Testis (tissue), 3 donors: ENCODE results near the gene TMEM225B. TPM values are rescaled to one million over a fixed set of nuclear protein-coding genes. Genes with fewer than 3 reads are reported as not detected.

Experiments
- DNase-seq: peaks from one replicate; pipeline ENCODE4 v3.0.0-alpha.2; 2019
- H3K27ac ChIP-seq, 2 donors: fragments of 200-600 bp; sonication (generic); one replicate each; pipeline ENCODE4 v1.5.1; 2019
- H3K27me3 ChIP-seq: fragments of 200-600 bp; sonication (generic); one replicate; pipeline ENCODE4 v1.5.1; 2019
- H3K36me3 ChIP-seq: fragments of 200-600 bp; sonication (generic); one replicate; pipeline ENCODE4 v1.5.1; 2017; ENCODE audit warnings: low read depth; ENCODE audit errors: missing control alignments
- H3K4me1 ChIP-seq: fragments of 200-600 bp; sonication (generic); one replicate; pipeline ENCODE4 v1.5.1; 2019
- H3K4me3 ChIP-seq, 2 donors: fragments of 200-600 bp; sonication (generic); one replicate each; pipeline ENCODE4 v1.5.1; 2017 to 2019
- H3K9me3 ChIP-seq: fragments of 200-600 bp; sonication (generic); one replicate; pipeline ENCODE4 v1.5.1; 2017
- CTCF ChIP-seq, 3 experiments: fragments of 450-650 bp in 2 of 3; fragments of 200-600 bp in 1 of 3; sonication (generic) in 1 of 3; IDR thresholded peaks; one replicate each; pipeline ENCODE4 v1.5.1; 2016 to 2019; ENCODE audit warnings: antibody characterized with exemption in 3 of 3, mild to moderate bottlenecking in 2 of 3, moderate library complexity in 1 of 3
- POLR2A ChIP-seq: fragments of 450-650 bp; IDR thresholded peaks from one replicate; pipeline ENCODE4 v1.6.1; 2017; ENCODE audit warnings: antibody characterized with exemption, mild to moderate bottlenecking, moderate library complexity
- WGBS, 2 donors: methylation state at CpG; one replicate each; pipeline ENCODE4 v1.1.5; 2018; 5-methylcytosine and 5-hydroxymethylcytosine counted together
- intact Hi-C: fragments of 100-400 bp; cut with DNase I; formaldehyde crosslinking; loops from one replicate; pipeline ENCODE4 v1.15.1; 2023; ENCODE audit warnings: low total_unique reads
- polyA plus RNA-seq: library from polyadenylated mRNA; stranded (reverse); fragments of 350-450 nt; fragmentation: Illumina TruSeq; extraction: RNeasy Lipid Tissue Mini Kit (QIAGEN cat#74804); gene quantifications from one replicate; pipeline ENCODE4 v1.2.3, GENCODE V29; 2014; ENCODE audit warnings: low read depth, low replicate concordance; ENCODE audit not compliant: insufficient read depth
- total RNA-seq, 2 donors: library from RNA; depleted of rRNA; stranded (reverse); fragments of >200 nt; gene quantifications; one replicate each; pipeline ENCODE4 v1.2.3, GENCODE V29; 2016

TMEM225B gene
- total and polyA plus RNA-seq, 3 donors from 2014 or later: 57.0 to 406 (median 62.1) TPM

GRCh38 chr7:99625321-99625720 lies 27.3 kb downstream of the TMEM225B start:
- H3K36me3 ChIP-seq: no peaks in the 10 kb centered on the region
- intact Hi-C loops: no loop called here
- no peak for TF ChIP-seq CTCF (IDR thresholded peaks at IDR 0.05)
- TF ChIP-seq POLR2A: no peak
- H3K27ac ChIP-seq: no peak overlapping the region
- DNase-seq: no peak
- H3K9me3 ChIP-seq: no peaks in the 10 kb centered on the region
- H3K27me3 ChIP-seq: no peaks in the 10 kb centered on the region
- H3K4me3 ChIP-seq: no peak overlapping the region
- 77 to 81% methylated on average over 5 of the region's 5 CpGs for WGBS, 2 donors
- no peaks in the 10 kb centered on the region for H3K4me1 ChIP-seq

GRCh38 chr7:99625961-99626360 lies 27.9 kb downstream of the TMEM225B start:
- intact Hi-C loops: no loop called here
- Histone ChIP-seq H3K4me1 (no peaks in the 10 kb centered on the region), H3K36me3 (no peaks in the 10 kb centered on the region), H3K27me3 (no peaks in the 10 kb centered on the region), H3K9me3 (no peaks in the 10 kb centered on the region), H3K27ac (no peak overlapping the region), H3K4me3 (no peak overlapping the region)
- 91 to 92% methylated on average over 4 of the region's 4 CpGs for WGBS, 2 donors
- no peak for TF ChIP-seq POLR2A
- no peak for TF ChIP-seq CTCF (IDR thresholded peaks at IDR 0.05)
- DNase-seq: no peak

- no peaks in the 10 kb centered on the region for H3K9me3 ChIP-seq
- H3K4me3 ChIP-seq: no peak overlapping the region
- H3K4me1 ChIP-seq: no peaks in the 10 kb centered on the region
- H3K36me3 ChIP-seq: no peaks in the 10 kb centered on the region
- H3K27ac ChIP-seq: no peak overlapping the region
- WGBS, 2 donors: 88 to 92% methylated on average over 1 of the region's 1 CpG
- H3K27me3 ChIP-seq: no peaks in the 10 kb centered on the region
- intact Hi-C loops: no loop called here
- TF ChIP-seq CTCF (IDR thresholded peaks at IDR 0.05) (no peak), POLR2A (no peak)
- DNase-seq: no peak
Observed at GRCh38 chr7:99626661-99627060, 28.6 kb downstream of the TMEM225B start.

GRCh38 chr7:99627513-99627912 lies 29.4 kb downstream of the TMEM225B start:
- TF ChIP-seq POLR2A (no peak), CTCF (IDR thresholded peaks at IDR 0.05) (no peak)
- Histone ChIP-seq H3K4me1 (no peaks in the 10 kb centered on the region), H3K27ac (no peak overlapping the region), H3K27me3 (no peaks in the 10 kb centered on the region), H3K9me3 (no peaks in the 10 kb centered on the region), H3K4me3 (no peak overlapping the region), H3K36me3 (no peaks in the 10 kb centered on the region)
- DNase-seq: no peak
- WGBS, 2 donors: 93 to 95% methylated on average over 11 of the region's 11 CpGs
- intact Hi-C loops: no loop called here
